Kidney tubule cell (primary cell): ENCODE results near the gene DDX27.
"Not testable (repeated sequence)": the region's sequence is repeated elsewhere in the genome, so short reads cannot be mapped to it uniquely, and the experiment has no call there.

Source experiments
- DNase-seq: peaks from one replicate; pipeline ENCODE4 v3.0.0-alpha.2; 2018; ENCODE audit warnings: low spot score

Gene DDX27

DNA sequence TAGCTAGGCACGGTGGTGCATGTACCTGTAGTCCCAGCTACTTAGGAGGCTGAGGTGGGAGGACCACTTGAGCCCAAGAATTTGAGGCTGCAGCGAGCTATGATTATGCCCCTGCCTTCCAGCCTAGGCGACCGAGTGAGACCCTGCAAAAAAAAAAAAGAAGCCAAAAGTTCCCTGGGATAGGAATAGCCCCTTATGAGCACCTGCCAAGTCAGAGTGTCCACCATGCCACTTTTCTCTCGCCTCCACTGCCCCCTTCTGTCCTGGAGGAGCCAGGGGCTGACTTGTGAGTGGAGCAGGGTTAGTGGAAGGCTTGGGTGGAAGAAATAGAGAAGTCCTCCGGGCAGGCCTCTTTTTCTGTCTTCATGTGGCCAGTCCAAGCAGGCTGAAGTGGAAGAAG, 12.1 kb upstream of the DDX27 start:
- no peak for DNase-seq

DNA sequence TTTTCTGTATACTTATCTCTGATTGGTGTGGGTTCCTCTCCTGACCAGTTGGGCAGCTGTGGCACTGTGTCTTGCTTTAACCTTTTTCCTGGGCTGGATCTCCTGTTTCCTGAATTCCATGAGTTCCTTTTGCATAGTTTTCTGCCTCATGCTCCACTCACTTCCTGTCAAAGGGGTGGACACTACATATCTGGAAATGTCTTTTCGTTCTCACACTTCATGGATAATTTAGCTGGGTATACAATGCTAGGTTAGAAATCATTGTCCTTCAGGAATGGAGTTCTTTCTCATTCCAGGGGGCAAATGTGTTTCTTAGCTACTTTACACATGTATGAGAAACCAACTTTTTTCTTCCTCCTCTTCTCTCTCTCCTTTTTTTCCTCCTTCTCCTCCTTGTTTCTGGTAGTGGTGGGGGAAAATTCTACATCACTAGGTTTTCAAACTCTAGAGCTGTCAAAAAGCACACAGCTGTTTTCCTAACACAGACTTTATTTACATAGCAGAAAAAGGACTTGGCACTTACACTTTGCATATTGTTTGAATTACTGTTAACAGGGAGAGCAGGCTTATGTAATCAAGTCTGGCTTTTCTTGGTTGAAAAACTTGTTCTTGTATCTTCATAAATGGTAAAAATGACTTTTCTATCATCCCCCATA, 9.0 kb upstream of the DDX27 start:
- peak; percentile 38 for DNase-seq

DNA sequence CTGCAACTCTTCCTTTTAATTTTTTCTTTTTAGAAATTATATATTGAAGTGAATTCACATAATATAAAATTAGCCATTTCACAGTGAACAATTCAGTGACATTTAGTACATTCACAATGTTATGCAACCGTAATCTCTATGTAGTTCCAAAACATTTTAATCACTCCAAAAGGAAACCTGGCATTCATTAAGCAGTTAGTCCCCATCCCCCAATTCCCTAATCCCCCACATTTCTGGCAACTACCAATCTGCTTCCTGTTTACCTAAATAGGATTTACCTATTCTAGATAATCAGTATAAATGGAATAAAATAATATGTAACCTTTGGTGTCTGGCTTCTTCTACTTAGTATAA, 8.5 kb upstream of the DDX27 start:
- DNase-seq: no peak

DNA sequence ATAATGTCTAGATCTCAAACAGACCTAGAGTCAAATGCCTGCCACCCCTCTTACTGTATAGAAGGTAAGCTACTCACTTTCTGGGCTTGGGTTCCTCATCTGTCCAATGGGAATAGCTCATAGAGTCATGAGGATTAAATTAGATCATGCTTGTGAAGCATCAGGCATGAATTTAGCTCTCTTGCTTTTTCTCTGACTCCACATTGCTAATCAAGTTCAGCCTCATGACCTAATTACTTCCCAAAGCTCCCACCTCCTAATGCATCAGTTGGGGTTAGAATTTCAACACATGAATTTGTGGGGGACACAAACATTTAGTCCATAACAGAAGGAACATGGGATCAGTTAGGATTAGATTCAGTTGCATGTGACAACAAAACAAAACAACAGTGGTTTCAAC, 4.6 kb upstream of the DDX27 start:
- no peak for DNase-seq

DNA sequence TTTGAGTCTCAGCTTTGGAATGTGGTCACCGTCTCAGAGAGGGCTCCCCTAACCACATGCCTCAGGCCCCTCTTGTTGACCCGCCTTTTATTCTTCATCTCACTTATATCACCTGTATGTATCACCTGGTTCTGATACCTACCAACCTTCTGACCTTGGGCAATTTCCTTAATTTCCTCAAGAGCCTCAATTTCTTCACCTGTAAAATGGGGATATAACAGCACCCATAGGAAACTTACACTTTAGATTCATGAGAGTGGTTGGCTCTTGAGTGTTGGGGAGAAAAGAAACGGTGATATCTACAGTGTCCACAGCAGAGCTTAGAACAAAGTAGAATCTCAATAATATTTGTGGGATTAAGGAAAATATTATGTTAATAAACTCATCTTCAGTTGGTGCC, 4.0 kb upstream of the DDX27 start:
- DNase-seq: no peak

DNA sequence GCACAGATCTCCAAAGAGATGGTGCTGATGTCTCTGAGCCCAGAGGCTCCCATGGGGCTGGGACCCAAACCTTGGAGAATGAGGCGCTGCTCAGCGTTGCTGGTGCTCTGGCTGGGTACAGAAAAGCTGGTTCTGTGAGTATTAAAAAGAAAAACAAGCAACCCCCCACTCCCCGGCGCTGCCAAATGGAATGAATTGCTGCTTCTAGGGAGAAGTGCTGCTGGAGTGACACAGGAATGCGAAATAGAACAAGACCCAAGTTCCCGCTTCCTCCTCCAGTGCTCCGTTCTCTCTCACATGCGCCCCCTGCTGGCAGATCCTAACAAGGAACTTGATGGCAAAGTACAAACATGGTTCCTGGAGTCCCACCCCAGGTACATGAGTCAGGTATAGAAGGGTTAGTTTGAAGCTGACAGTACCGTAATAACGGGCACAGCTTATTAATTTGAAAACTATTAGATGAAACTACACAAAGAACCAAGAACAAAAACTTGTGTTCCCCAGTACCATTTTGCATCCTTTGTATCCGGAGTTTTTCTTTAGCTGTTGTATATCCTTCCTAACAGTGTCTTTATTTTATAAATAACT, 2.1 kb upstream of the DDX27 start:
- DNase-seq: peak; percentile 94

DNA sequence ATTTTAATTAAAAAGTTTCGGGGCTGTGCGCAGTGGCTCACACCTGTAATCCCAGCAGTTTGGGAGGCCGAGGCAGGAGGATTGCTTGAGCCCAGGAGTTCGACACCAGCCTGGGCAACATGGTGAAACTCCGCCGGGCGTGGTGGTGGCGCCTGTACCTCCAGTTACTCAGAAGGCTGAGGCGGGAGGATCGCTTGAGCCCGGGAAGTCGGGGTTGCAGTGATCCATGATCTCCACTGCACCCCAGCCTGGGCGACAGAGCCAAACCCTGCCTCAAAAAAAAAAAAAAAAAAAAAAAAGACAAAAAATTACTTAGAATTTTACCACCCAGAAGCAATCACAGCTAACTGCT, 501 bp upstream of the DDX27 start:
- DNase-seq: not testable (repeated sequence)

DNA sequence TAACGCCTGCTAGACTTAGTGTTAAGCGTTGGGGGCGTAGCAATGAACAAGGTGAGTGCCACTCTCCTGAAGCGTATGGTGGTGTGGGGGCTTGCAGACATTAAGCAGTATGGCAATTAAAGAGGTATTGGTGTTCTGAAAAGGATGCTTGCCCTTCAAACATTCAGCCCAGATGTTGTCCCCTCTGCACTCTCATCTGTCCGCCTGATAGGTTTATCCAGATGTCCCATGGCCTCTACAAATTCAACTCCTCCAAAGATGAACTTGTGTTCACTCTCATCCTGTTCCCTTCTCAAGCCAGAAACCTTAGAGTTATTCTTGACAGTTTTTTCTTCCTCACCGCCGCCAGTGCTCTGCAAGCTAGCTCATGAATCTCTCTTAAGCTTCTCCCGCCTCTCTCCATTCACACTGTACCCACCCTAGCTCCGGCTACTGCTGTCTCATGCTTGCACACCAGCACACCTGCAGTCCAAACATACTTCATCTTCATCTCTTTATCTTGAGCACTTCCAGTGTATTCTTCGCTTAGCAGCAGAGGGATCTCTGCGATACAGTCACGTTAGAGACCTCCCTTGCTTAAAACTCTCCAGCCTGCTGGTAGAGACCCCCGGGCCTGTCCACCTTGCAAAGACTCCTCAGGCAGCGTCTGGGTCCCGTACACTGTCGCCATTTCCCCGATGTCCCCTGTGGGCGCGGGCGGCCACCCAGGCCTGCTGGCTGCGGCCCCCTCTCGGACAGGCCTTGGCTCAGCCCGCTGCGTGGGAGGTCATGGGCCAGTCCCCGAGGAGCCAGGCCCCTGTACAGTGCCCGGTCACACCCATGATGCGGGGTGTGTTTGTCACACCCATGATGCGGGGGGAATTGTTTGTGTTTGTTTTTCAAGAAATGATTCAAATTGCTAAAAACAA, 962 bp downstream of the DDX27 start:
- DNase-seq: no peak

DNA sequence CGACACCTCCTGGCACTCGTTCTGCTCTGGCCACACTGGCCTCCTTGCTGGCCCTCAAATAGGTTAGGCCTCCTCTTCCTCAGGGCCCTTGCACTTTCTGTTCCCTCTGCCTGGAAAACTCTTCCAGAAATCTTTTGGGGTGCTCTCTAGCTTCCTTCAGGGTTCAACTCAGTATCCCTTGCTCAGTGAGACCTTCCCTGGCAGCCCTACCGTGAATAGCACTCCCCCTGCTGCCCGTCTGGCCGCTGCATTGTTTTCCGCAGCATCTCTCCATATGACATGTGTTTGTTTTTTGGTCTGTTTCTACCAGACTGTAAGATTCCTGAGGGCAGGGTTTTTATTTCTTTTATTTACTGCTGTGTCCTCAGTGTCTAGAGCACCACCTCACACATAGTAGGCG, 6.7 kb downstream of the DDX27 start:
- no peak for DNase-seq

DNA sequence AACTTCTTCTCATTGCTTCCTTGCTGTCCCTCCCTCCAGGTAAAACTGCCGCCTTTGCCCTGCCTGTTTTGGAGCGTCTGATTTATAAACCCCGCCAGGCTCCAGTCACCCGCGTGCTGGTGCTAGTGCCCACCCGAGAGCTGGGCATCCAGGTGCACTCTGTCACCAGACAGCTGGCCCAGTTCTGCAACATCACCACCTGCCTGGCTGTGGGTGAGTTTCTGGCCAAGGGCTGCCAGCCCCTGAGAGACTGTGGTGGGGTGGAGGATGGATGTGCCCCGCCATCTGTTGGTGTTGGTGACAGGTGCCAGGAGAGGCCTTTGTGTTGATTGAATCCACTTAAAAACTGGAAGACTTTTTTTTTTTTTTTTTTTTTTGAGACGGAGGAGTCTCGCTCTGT, 9.5 kb downstream of the DDX27 start:
- DNase-seq: no peak

DNA sequence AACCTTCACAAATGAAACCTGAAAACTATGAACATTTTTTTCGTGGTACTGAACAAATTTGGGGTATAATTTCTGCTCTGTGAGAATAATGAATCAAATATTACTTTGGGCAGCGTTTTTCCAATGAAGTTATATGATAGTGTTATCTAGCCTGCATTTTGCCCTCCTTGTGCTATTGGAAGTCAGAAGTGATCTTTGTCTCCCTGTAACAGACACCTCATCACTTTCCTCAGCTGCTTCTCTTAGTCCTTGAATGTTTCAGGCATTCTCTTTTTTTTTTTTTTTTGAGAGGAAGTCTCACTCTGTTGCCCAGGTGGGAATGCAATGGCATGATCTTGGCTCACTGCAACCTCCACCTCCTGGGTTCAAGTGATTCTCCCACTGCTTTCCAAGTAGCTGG, 10.2 kb downstream of the DDX27 start:
- DNase-seq: no peak

DNA sequence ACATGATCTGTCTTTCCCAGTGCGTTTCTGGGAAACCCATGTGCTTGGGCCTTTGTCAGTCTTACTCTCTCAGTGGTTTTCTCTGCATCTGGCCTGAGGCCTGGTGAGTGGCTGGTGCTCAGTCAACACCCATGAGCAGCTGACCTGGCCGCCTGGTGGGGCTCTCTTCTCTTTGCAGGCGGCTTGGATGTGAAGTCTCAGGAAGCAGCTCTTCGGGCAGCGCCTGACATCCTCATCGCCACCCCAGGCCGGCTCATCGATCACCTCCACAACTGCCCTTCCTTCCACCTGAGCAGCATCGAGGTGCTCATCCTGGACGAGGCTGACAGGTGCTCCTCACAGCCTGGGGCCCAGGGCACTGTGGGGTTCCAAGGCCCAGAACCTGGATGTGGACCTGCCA, 10.8 kb downstream of the DDX27 start:
- no peak for DNase-seq

DNA sequence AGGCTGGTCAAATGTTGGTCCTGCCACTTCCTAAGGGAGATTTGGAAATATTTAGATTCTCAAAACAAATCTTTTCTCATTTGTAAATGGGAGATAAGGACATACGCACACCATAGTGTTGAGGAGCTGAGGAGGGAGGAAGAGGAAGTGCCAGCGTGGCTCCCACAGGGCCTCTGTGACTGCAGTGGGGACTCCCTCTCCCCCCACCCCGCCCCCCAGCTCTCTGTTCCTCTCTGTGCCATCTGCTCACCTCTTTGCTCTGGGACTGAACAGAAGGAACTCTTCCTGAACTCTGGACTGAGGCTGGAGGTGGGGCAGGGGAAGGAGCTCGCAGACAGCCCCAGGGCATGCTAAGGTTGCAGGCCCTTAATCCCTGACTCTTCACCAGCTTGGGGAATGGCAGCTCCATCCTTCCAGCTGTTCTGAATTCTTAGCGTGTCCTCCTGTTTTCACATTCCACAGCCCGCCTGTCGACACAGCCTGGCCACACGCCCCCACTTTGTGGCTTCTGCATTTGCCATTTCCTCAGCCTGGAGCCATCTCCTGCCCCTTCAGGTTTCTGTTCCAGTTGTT, 11.4 kb downstream of the DDX27 start:
- no peak for DNase-seq

DNA sequence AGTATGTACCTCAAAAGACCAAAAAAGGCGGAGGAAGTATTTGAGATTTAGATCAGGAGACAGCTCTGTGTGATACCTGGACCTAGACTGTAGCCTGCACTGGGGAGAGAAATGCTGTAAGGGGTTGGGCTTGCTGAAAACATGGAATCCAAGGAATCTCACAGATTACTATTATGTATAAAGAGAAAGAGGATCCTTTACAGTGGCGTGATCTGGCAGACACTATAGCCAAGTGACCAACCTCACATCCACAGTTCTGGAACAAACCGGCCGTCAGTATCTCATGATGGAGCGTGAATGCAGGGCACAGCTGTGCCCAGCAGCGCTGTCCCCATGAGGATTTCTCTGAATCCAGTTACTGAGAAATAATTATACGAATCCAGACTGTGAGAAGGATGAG, 12.3 kb downstream of the DDX27 start:
- no peak for DNase-seq

DNA sequence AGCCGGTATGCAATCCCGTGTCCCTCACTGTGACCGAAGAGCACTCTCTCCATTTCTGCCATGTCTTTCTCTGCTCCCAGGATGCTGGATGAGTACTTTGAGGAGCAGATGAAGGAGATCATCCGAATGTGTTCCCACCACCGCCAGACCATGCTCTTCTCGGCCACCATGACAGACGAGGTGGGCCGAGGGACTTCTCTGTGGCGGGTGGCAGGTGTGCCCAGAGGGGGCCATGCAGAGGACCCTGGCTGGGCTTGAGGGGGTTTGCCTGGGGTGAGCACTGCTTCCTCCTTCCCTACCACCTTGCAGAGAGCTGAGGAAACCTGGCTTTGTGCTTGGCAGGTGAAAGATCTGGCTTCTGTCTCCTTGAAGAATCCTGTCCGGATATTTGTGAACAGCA, 14.0 kb downstream of the DDX27 start:
- DNase-seq: no peak

DNA sequence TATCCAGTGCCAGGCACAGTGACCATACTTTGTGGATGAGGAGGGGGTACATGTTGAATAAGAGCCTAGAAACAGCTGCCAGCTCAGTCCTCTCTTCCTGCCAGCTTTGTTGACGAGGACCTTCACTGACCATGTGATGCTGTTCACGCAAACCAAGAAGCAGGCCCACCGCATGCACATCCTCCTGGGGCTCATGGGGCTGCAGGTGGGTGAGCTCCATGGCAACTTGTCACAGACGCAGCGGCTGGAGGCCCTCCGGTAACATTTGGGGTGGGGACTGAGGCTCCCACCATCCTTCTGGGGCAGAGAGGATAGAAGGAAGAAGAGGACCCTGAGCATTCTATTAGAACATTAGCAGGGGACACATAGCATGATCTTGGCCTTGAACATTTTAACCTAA, 15.6 kb downstream of the DDX27 start:
- no peak for DNase-seq

DNA sequence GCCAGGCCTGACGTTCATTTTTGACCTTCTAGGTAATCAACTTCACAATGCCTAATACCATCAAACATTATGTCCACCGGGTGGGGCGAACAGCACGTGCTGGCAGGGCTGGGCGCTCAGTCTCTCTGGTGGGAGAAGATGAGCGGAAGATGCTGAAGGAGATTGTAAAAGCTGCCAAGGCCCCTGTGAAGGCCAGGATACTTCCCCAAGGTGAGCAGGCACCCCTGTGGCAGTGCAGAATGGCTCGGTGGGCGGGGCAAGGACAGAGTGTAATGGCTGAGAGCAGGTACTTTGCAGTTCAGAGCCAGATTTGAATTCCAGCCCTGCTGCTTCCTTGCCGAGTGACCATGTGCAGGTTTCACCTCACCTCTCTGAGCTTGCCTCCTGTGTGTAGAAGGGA, 17.1 kb downstream of the DDX27 start:
- no peak for DNase-seq

DNA sequence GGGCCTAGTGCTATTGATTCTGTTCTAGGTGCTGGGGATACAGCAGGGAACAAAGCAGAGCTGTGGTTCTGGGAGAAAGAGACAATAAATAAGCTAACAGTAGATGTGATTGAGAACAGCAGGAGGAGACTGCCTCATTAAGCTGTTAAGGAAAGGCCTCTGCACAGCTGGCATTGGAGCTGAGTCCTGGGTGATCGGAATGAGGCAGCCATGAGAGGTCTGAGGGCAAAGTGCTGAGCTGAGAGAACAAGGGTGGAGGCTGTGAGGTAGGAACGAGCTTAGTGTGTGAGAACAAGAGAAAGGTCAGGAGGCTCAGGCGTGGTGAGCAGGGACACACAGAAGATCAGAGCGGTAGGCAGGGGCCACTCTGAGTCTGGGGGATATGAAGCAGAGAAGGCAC, 18.3 kb downstream of the DDX27 start:
- no peak for DNase-seq

DNA sequence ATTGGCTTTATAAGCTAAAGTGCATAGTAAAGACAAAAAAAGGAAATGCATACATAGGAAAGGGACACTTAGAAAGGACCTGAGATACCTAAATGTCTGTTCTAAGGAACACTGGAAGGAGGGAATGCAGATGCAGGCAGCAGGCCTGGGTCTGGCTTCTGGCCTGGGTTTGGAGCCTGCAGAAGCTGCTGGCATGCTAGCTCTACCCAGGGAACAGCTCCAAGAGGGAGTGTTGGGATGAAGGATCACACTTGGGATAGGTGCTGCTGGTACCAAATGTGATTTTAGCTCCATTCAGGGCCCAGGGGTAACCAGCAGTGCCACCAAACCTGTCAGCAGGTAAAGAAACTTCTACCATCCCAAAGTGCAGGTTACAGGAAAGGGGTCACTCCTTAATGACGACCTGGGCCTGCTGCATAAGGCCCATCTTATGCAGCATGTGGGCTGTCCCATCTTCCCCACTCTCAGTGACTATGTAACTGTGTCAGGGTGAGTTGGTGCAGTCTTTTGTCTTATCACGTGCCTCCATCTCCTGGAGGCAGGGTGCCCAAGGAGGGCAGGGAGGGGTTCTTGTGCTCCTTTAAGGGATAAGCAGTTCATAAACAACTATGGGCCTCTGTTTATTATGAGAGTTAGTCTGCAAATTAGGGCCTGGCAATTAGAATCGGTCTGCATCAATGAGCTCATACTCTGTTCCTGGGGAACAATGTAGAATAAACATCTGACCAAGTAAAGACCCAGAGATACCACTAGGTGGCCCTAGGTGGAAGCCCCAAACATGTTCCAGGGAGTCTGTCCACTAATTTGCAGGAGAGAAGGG, 26.9 kb downstream of the DDX27 start:
- peak; percentile 49 for DNase-seq

DNA sequence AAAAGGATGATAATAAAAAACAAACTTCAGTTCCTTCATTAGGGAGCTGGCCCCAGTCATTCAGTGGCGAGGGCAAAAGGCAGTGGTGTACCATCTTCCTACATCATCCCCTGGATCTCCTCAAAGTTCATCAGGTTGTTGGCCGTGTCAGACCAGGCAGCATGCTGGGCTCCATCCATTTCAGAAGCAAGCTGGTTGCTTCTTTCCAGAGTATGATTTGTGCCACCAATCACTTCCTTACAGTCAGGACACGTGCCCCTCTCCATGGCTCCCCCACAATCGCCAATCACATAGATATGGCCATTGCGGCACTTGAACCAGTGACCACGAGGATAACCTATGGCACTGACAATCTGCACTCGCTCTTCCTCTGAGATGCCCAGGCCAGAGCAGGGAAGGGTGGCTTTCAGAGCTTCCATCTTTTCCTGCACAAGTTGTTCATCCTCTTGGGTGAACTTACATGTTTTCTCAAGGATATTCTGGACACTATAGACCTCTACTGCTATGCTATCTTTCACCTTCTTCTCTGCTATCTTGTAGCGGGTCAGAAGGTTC, 28.0 kb downstream of the DDX27 start:
- no peak for DNase-seq

DNA sequence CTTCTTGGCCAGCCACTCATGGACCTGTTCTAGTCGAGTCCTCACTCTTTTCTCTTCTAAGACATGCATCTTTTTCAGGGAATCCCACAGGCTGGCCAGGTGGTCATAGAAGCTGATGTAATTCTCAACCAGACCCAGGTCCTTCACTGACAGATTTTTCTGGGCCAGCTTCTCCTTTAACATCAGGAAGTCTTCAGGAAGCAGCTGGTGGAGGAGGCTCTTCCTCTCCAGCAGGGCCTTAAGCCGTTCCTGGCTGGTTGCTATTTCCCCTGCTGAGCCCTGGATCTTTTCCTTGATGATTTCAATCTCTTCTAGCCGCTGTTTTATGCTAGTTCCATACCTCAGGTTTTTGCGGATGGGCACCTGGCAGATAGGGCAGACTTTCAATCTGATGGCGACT, 28.6 kb downstream of the DDX27 start:
- DNase-seq: no peak

DNA sequence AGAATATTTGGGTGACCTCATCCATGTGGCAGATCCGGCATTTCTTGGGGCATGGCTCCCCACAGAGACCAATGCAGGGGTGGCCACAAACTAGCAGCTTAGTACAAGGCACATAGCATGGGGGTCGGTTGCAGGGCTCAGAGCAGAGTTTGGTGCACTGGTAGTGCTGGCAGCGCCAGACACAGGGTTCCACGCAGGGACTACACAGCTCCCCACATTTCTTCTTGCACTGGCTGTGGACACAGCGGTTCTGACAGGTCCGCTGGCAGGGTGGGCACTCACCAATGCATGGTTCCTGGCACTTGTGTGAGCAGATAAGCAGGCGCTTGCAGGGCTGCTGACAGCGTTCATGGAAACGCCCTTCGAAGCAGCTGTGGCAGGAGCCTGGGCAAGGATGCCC, 29.1 kb downstream of the DDX27 start:
- no peak for DNase-seq
